ENCODE measurements around the gene CFAP54. TPM values are rescaled to one million over a fixed set of nuclear protein-coding genes. Genes with fewer than 3 reads are reported as not detected.

CFAP54 gene
- polyA plus RNA-seq, 3 donors: not detected

DNA sequence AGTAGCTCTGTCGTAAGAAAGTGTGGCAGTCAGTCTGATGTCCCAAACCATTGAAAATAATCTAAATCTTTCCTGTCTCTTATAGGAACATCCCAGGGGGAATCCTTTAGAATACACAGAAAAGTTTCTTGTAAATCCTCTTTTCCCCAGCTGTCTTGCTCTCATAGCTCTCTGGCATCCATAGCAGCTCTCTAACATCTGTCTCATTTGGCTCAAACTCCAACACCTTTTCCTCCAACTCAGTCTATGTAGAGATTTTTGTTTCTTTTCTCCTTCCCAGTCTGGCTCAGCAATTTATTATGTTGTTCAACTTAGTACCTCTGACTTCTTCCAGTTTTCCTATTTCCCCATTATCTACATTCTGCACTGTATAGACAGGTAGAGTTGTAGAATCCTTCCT, 333.3 kb downstream of the CFAP54 start:
- H2AFZ ChIP-seq (ENCODE audit: insufficient read depth, low read depth, low read length, poor library complexity, severe bottlenecking): no peak overlapping the region
- no peak overlapping the region for H3K27ac ChIP-seq (ENCODE audit: low read depth in 1 of 2, low read length in 2 of 2)
- Mint-ChIP-seq H3K4me1 (no peaks in the 10 kb centered on the region), H3K9me3 (peaks cover 0 to 2% (median 0%) of the 10 kb centered on the region in 7 donors), H3K27ac (no peak overlapping the region), H3K27me3 (ENCODE audit: low read depth in 3 of 3) (peaks cover 0 to 6% (median 0%) of the 10 kb centered on the region in 3 donors), H3K36me3 (no peaks in the 10 kb centered on the region), H3K4me3 (no peak overlapping the region)
- H3K36me3 ChIP-seq (replicated peaks in 1 of 2; ENCODE audit: control insufficient read depth in 1 of 2, insufficient read depth in 2 of 2, low read length in 2 of 2): no peaks in the 10 kb centered on the region
- H3K4me1 ChIP-seq (ENCODE audit: control insufficient read depth in 1 of 2, insufficient read depth in 2 of 2, low read length in 2 of 2): no peaks in the 10 kb centered on the region
- H3K9me3 ChIP-seq (replicated peaks in 1 of 2; ENCODE audit: control insufficient read depth in 1 of 2, insufficient read depth in 1 of 2, low read length in 2 of 2): no peaks in the 10 kb centered on the region
- no peak for DNase-seq
- 100% methylated on average over 1 of the region's 1 CpG for WGBS (ENCODE audit: insufficient coverage)
- intact Hi-C loops (cut with micrococcal nuclease): no loop called here
- no peak overlapping the region for H3K4me2 ChIP-seq (replicated peaks; ENCODE audit: extremely low read depth, low read length, poor library complexity, severe bottlenecking)
- TF ChIP-seq, protein P1, sequence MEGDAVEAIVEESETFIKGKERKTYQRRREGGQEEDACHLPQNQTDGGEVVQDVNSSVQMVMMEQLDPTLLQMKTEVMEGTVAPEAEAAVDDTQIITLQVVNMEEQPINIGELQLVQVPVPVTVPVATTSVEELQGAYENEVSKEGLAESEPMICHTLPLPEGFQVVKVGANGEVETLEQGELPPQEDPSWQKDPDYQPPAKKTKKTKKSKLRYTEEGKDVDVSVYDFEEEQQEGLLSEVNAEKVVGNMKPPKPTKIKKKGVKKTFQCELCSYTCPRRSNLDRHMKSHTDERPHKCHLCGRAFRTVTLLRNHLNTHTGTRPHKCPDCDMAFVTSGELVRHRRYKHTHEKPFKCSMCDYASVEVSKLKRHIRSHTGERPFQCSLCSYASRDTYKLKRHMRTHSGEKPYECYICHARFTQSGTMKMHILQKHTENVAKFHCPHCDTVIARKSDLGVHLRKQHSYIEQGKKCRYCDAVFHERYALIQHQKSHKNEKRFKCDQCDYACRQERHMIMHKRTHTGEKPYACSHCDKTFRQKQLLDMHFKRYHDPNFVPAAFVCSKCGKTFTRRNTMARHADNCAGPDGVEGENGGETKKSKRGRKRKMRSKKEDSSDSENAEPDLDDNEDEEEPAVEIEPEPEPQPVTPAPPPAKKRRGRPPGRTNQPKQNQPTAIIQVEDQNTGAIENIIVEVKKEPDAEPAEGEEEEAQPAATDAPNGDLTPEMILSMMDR (IDR thresholded peaks at IDR 0.05): no peak
- no peaks in the 10 kb centered on the region for H4K20me1 ChIP-seq (ENCODE audit: insufficient read depth, low read length)
- no peaks in the 10 kb centered on the region for H3K27me3 ChIP-seq (ENCODE audit: control insufficient read depth in 2 of 2, insufficient read depth in 2 of 2, low read length in 2 of 2)
- H3K9ac ChIP-seq (ENCODE audit: insufficient read depth, low read length, poor library complexity, severe bottlenecking): no peak overlapping the region
- H3K79me2 ChIP-seq (ENCODE audit: insufficient read depth, low read length): no peaks in the 10 kb centered on the region
- H3K4me3 ChIP-seq (replicated peaks in 1 of 3; ENCODE audit: low read depth in 2 of 3, low read length in 3 of 3): no peak overlapping the region

DNA sequence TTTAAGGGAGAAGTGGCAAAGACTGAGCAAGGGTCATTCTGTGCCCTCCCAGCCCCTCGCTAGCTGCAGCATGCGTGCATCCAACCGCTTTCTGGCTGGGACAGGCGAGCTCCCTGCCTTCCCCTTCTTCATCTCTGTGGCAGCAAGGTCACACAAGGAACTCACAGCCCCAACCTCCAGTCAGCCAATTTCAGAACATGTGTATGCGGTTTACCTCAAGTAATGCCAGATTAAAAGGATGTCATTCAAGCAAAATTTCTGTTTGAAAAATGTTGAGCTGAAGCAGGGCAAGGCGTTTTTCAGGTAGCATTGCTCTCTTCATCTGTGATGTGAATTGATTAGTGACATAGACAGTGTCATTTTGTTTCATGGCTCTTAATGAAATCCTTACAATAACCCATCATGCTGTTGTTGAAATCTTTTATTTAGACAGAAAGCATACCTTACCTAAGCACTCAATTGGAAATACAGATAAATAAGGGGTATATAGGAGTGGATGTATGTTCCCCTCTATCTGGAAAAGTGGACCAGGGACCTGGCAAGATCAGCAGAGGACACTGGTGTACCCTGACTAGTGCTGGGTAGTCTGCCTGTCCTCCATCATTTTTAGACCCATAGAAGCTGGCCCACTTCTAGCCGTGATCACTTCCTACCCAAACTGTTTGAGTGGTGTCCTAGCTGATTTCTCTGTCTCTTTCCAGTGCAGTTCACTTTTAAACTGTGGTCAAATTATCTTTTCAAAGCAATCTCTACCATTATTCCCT, 334.9 kb downstream of the CFAP54 start:
- Histone ChIP-seq H2AFZ (ENCODE audit: insufficient read depth, low read depth, low read length, poor library complexity, severe bottlenecking) (no peak overlapping the region), H3K79me2 (ENCODE audit: insufficient read depth, low read length) (no peaks in the 10 kb centered on the region), H3K27ac (ENCODE audit: low read depth in 1 of 2, low read length in 2 of 2) (no peak overlapping the region), H3K4me1 (ENCODE audit: control insufficient read depth in 1 of 2, insufficient read depth in 2 of 2, low read length in 2 of 2) (no peaks in the 10 kb centered on the region), H3K9me3 (replicated peaks in 1 of 2; ENCODE audit: control insufficient read depth in 1 of 2, insufficient read depth in 1 of 2, low read length in 2 of 2) (no peaks in the 10 kb centered on the region), H3K4me2 (replicated peaks; ENCODE audit: extremely low read depth, low read length, poor library complexity, severe bottlenecking) (no peak overlapping the region), H3K9ac (ENCODE audit: insufficient read depth, low read length, poor library complexity, severe bottlenecking) (no peak overlapping the region), H4K20me1 (ENCODE audit: insufficient read depth, low read length) (no peaks in the 10 kb centered on the region), H3K27me3 (ENCODE audit: control insufficient read depth in 2 of 2, insufficient read depth in 2 of 2, low read length in 2 of 2) (no peaks in the 10 kb centered on the region), H3K4me3 (replicated peaks in 1 of 3; ENCODE audit: low read depth in 2 of 3, low read length in 3 of 3) (no peak overlapping the region), H3K36me3 (replicated peaks in 1 of 2; ENCODE audit: control insufficient read depth in 1 of 2, insufficient read depth in 2 of 2, low read length in 2 of 2) (no peaks in the 10 kb centered on the region)
- peaks cover 0 to 4% (median 0%) of the 10 kb centered on the region in 3 donors for H3K27me3 Mint-ChIP-seq (ENCODE audit: low read depth in 3 of 3)
- H3K36me3 Mint-ChIP-seq: no peaks in the 10 kb centered on the region
- DNase-seq: no peak
- peaks cover 0 to 2% (median 0%) of the 10 kb centered on the region in 7 donors for H3K9me3 Mint-ChIP-seq
- H3K4me3 Mint-ChIP-seq: no peak overlapping the region
- intact Hi-C loops (cut with micrococcal nuclease): no loop called here
- no CpG with 5 or more reads among the region's 7 CpGs for WGBS (ENCODE audit: insufficient coverage)
- no peaks in the 10 kb centered on the region for H3K4me1 Mint-ChIP-seq
- TF ChIP-seq, protein P1 (IDR thresholded peaks at IDR 0.05): no peak
- no peak overlapping the region for H3K27ac Mint-ChIP-seq

All from CD14-positive monocyte (primary cell).